RWPE2 (cell line): Measurements from ENCODE around the gene MRPL37.
"Not testable (repeated sequence)": the region's sequence is repeated elsewhere in the genome, so short reads cannot be mapped to it uniquely, and the experiment has no call there.

ENCODE experiments used
- ATAC-seq: fragments of 200-7000 bp; cut with Tn5 transposase; 3 replicates; pipeline ENCODE4 v1.9.1; 2021; ENCODE audit warnings: low read depth
- DNase-seq: peaks from one replicate; pipeline ENCODE4 v3.0.0-alpha.2; 2020; ENCODE audit warnings: low spot score
- H3K27ac ChIP-seq: fragments of 450-650 bp; 2 replicates; pipeline ENCODE4 v1.5.1; 2017; ENCODE audit warnings: mild to moderate bottlenecking; ENCODE audit not compliant: poor library complexity, severe bottlenecking
- H3K27me3 ChIP-seq: fragments of 250-450 bp; sonication (Bioruptor Pico); 2 replicates; pipeline ENCODE4 v1.5.1; 2021; ENCODE audit warnings: mild to moderate bottlenecking, moderate library complexity; ENCODE audit not compliant: insufficient read depth, poor library complexity, severe bottlenecking
- H3K36me3 ChIP-seq: fragments of 250-450 bp; sonication (Bioruptor Pico); 2 replicates; pipeline ENCODE4 v1.5.1; 2020; ENCODE audit warnings: low read depth, mild to moderate bottlenecking, moderate library complexity
- H3K4me1 ChIP-seq: fragments of 250-450 bp; sonication (Bioruptor Pico); 2 replicates; pipeline ENCODE4 v1.5.1; 2021; ENCODE audit warnings: mild to moderate bottlenecking, moderate library complexity; ENCODE audit not compliant: insufficient read depth, poor library complexity, severe bottlenecking
- H3K4me3 ChIP-seq: fragments of 250-450 bp; sonication (Bioruptor Pico); 2 replicates; pipeline ENCODE4 v1.5.1; 2021; ENCODE audit warnings: mild to moderate bottlenecking, moderate library complexity; ENCODE audit not compliant: severe bottlenecking
- H3K9me3 ChIP-seq: fragments of 250-450 bp; sonication (Bioruptor Pico); 2 replicates; pipeline ENCODE4 v1.5.1; 2021; ENCODE audit warnings: mild to moderate bottlenecking, moderate library complexity; ENCODE audit not compliant: severe bottlenecking
- TF ChIP-seq, protein P1 (sequence below): fragments of 450-650 bp; IDR thresholded peaks from one replicate; pipeline ENCODE4 v1.5.1; 2017; ENCODE audit warnings: mild to moderate bottlenecking, moderate library complexity; ENCODE audit not compliant: poor library complexity, severe bottlenecking

The MRPL37 gene

GRCh38 chr1:54199151-54199764, 709 bp upstream of the MRPL37 start:
- Histone ChIP-seq H3K4me1 (no peaks in the 10 kb centered on the region), H3K4me3 (peak overlapping the region; percentile 78), H3K27ac (no peak overlapping the region), H3K27me3 (no peaks in the 10 kb centered on the region), H3K36me3 (peaks cover 21% of the 10 kb centered on the region), H3K9me3 (no peaks in the 10 kb centered on the region)
- TF ChIP-seq, protein P1, sequence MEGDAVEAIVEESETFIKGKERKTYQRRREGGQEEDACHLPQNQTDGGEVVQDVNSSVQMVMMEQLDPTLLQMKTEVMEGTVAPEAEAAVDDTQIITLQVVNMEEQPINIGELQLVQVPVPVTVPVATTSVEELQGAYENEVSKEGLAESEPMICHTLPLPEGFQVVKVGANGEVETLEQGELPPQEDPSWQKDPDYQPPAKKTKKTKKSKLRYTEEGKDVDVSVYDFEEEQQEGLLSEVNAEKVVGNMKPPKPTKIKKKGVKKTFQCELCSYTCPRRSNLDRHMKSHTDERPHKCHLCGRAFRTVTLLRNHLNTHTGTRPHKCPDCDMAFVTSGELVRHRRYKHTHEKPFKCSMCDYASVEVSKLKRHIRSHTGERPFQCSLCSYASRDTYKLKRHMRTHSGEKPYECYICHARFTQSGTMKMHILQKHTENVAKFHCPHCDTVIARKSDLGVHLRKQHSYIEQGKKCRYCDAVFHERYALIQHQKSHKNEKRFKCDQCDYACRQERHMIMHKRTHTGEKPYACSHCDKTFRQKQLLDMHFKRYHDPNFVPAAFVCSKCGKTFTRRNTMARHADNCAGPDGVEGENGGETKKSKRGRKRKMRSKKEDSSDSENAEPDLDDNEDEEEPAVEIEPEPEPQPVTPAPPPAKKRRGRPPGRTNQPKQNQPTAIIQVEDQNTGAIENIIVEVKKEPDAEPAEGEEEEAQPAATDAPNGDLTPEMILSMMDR: no peak
- ATAC-seq (peak; percentile 3; the same call in 2 of the 3 replicates), DNase-seq (no peak)

- H3K36me3 ChIP-seq: peaks cover 34% of the 10 kb centered on the region
Observed at GRCh38 chr1:54200519-54200997, 591 bp downstream of the MRPL37 start.

DNA sequence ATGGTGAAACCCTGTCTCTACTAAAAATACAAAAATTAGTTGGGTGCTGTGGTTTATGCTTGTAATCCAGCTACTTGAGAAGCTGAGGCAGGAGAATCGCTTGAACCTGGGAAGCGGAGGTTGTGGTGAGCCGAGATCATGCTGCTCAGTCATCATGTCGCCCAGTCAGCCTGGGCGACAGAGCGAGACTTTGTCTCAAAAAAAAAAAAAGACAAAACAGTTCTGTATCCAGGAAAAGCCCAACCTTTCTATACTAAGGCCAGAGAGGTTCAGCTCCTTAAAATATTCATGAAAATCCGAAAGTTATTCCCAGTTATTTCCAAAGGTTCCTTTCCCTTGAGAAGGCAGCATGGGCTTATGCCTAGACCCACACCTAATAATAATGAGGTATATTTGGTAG, 4.2 kb downstream of the MRPL37 start:
- TF ChIP-seq, protein P1: no peak
- peaks cover 64% of the 10 kb centered on the region for H3K36me3 ChIP-seq

More at GRCh38 chr1:54200519-54200997, 591 bp downstream of the MRPL37 start:
- Histone ChIP-seq H3K27me3 (no peaks in the 10 kb centered on the region), H3K4me3 (peak overlapping the region; percentile 78), H3K27ac (peak overlapping the region; percentile 10), H3K9me3 (no peaks in the 10 kb centered on the region), H3K4me1 (no peaks in the 10 kb centered on the region)
- TF ChIP-seq, protein P1: no peak
- DNase-seq (no peak), ATAC-seq (0 out of 3 replicates have a peak, but pooled peaks have one; percentile 2)

DNA sequence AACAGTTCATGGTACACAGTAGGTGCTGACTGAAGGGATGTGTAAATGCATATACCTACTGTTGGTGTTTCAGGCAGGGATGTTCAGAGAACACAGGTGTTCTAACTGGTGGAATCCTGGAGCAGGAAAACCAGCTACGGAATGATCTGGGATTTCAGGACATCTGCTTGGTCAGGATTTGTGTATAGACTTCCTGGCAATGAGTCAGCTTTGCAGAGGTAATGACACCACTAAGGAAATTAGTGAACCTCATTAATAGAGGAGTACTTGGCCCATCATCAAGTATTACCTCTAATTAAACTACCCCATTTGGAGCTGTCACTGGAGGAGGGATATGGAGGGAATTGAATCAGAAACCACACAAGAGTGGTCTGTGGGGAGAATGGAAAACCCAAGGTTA, 7.3 kb downstream of the MRPL37 start:
- ATAC-seq: no peak
- TF ChIP-seq, protein P1: no peak
- H3K4me1 ChIP-seq: no peaks in the 10 kb centered on the region
- H3K36me3 ChIP-seq: peaks cover 87% of the 10 kb centered on the region
- H3K27me3 ChIP-seq: no peaks in the 10 kb centered on the region
- H3K4me3 ChIP-seq: no peak overlapping the region
- H3K27ac ChIP-seq: no peak overlapping the region
- no peak for DNase-seq
- H3K9me3 ChIP-seq: no peaks in the 10 kb centered on the region

More for the DNA sequence above, 4.2 kb downstream of the MRPL37 start:
- Histone ChIP-seq H3K4me3 (no peak overlapping the region), H3K4me1 (no peaks in the 10 kb centered on the region), H3K9me3 (no peaks in the 10 kb centered on the region), H3K27ac (no peak overlapping the region), H3K27me3 (no peaks in the 10 kb centered on the region)
- DNase-seq (no peak), ATAC-seq (no peak)

GRCh38 chr1:54207896-54208295, 7.9 kb downstream of the MRPL37 start:
- peaks cover 87% of the 10 kb centered on the region for H3K36me3 ChIP-seq
- not testable (repeated sequence) for H3K27ac ChIP-seq, H3K4me1 ChIP-seq, ATAC-seq, DNase-seq, H3K27me3 ChIP-seq, H3K9me3 ChIP-seq, H3K4me3 ChIP-seq
